Fibroblast of pulmonary artery (primary cell): Measurements from ENCODE around the gene MTMR3.

Source experiments
- DNase-seq: peaks from one replicate; pipeline ENCODE4 v3.0.0-alpha.2; 2010; ENCODE audit warnings: low read depth
- H3K4me3 ChIP-seq: replicated peaks from 2 replicates; pipeline ENCODE4 v1.5.1; 2011; ENCODE audit warnings: low read depth, mild to moderate bottlenecking, control low read depth, low read length, moderate library complexity
- TF ChIP-seq, protein P1 (sequence below): IDR thresholded peaks from 2 replicates; pipeline ENCODE4 v1.5.1; 2011; ENCODE audit warnings: mild to moderate bottlenecking, control low read depth, low read length, inconsistent platforms; ENCODE audit errors: missing control alignments

Gene MTMR3

GRCh38 chr22:30000566-30000965 lies 117.6 kb downstream of the MTMR3 start:
- TF ChIP-seq, protein P1, sequence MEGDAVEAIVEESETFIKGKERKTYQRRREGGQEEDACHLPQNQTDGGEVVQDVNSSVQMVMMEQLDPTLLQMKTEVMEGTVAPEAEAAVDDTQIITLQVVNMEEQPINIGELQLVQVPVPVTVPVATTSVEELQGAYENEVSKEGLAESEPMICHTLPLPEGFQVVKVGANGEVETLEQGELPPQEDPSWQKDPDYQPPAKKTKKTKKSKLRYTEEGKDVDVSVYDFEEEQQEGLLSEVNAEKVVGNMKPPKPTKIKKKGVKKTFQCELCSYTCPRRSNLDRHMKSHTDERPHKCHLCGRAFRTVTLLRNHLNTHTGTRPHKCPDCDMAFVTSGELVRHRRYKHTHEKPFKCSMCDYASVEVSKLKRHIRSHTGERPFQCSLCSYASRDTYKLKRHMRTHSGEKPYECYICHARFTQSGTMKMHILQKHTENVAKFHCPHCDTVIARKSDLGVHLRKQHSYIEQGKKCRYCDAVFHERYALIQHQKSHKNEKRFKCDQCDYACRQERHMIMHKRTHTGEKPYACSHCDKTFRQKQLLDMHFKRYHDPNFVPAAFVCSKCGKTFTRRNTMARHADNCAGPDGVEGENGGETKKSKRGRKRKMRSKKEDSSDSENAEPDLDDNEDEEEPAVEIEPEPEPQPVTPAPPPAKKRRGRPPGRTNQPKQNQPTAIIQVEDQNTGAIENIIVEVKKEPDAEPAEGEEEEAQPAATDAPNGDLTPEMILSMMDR, result no peak
- DNase-seq, result no peak
- no peak overlapping the region for H3K4me3 ChIP-seq

GRCh38 chr22:30001459-30001858 lies 118.5 kb downstream of the MTMR3 start:
- TF ChIP-seq, protein P1, result no peak
- H3K4me3 ChIP-seq, result no peak overlapping the region
- no peak for DNase-seq

DNA sequence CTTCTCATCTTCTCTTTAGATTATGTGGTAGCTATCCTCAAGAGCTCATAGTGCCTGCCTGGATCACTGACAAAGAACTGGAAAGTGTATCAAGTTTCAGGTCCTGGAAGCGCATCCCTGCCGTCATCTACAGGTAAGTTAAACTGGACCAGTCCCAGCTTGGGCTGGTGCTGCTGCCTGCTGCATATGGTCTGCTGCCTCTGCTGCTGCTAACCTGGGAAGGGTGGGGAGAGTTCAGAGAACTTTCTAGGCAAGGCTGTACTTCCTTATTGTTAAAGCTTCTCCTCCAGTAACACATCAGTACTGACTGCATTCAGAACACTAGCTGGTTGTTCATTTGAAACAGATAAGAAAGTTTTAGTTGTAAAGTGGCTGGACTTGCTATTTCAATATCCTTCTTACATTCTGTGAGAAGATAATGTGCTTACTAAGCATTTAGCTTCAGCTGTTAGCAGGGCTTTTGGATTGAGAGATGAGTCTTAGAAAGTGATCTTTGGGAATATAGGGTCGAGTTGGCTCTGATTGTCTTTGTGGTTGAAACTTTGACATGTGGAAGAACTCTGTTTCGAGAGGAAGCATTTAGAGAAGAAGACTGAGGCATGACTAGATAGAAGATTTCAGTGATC lies 120.0 kb downstream of the MTMR3 start:
- DNase-seq, result no peak
- no peak overlapping the region for H3K4me3 ChIP-seq
- TF ChIP-seq, protein P1, result no peak

GRCh38 chr22:30004101-30004500 lies 121.1 kb downstream of the MTMR3 start:
- TF ChIP-seq, protein P1, result no peak
- DNase-seq, result no peak
- H3K4me3 ChIP-seq, result no peak overlapping the region

DNA sequence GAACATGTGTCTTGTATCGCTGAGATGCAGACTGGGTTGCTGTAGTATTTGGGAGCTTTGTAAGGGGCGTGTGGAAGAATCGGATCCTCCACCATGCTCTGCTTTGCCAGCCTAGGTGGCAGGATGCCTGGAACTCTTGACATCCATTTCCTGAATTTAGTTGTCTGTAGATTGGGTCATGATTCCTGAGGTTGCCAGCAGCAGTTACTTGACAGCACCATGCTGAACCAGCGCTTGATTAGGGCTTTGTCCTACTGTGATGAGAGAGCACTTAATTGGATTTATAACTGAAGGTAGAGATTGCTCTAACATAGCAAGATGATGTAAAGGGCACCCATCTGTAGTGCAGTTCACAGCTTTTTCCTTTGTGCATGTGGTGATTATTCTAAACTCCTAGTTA lies 121.7 kb downstream of the MTMR3 start:
- no peak for DNase-seq
- TF ChIP-seq, protein P1, result no peak
- no peak overlapping the region for H3K4me3 ChIP-seq

- peak; percentile 80 for DNase-seq
- no peak overlapping the region for H3K4me3 ChIP-seq
- TF ChIP-seq, protein P1, result peak; percentile 100
These were observed 122.4 kb downstream of the MTMR3 start for GRCh38 chr22:30005213-30005857.

DNA sequence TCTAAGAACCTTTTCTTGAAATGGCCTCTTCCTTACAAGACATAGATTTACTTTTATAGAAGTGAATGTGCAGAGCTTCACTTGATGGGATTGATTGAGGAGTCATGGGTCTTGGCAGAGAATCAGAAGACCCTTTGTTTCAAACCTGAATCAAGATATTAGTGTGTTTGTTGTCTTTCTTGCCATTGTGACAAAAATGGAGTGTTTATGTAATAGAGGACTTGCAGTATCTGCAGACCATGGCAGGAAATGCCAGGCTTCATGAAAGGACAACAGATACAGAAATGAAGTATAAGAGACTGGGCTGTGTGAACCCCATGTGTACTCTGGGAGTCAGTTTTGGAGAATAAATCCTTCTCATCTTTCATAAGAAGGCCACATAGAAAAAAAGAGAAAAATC lies 124.4 kb downstream of the MTMR3 start:
- no peak overlapping the region for H3K4me3 ChIP-seq
- no peak for DNase-seq
- TF ChIP-seq, protein P1, result no peak
